Measurements from ENCODE around the gene PHF23.

PHF23 gene

DNA sequence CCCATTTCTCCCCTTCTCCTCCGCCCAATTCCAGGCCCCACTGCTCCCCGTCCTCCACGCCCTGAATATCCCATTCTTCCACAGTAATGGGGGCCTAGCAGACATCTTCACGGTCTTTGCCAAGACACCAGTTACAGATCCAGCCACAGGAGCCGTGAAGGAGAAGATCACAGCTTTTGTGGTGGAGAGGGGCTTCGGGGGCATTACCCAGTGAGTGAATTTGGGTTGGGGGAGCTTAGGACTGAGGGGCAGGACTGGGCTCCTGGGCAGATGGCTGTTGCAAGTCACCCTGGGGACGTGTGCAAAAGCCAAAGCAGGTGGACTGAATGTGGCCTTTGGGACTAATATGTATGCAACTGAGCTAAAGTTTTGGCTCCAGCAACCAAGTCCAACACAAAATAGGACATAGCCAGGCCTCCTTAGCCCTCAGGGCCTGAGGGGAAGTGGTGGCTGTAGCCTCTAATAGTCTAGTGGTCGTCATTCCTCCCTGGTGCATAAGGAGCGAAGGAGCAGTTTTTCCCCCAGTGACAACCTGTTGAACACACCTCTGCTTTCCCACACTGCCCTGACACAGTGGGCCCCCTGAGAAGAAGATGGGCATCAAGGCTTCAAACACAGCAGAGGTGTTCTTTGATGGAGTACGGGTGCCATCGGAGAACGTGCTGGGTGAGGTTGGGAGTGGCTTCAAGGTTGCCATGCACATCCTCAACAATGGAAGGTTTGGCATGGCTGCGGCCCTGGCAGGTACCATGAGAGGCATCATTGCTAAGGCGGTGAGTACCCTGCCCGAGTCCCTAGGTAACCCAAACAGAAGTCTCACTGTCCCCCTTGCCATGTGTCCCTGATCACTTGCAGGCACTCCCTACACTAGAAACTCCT lies 16.9 kb downstream of the PHF23 start:
- no peak for DNase-seq (ENCODE audit: extremely low read depth, low read depth)
- TF ChIP-seq, protein P1, sequence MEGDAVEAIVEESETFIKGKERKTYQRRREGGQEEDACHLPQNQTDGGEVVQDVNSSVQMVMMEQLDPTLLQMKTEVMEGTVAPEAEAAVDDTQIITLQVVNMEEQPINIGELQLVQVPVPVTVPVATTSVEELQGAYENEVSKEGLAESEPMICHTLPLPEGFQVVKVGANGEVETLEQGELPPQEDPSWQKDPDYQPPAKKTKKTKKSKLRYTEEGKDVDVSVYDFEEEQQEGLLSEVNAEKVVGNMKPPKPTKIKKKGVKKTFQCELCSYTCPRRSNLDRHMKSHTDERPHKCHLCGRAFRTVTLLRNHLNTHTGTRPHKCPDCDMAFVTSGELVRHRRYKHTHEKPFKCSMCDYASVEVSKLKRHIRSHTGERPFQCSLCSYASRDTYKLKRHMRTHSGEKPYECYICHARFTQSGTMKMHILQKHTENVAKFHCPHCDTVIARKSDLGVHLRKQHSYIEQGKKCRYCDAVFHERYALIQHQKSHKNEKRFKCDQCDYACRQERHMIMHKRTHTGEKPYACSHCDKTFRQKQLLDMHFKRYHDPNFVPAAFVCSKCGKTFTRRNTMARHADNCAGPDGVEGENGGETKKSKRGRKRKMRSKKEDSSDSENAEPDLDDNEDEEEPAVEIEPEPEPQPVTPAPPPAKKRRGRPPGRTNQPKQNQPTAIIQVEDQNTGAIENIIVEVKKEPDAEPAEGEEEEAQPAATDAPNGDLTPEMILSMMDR (IDR thresholded peaks at IDR 0.05; ENCODE audit: low read depth, low read length), result no peak

GRCh38 chr17:7221278-7222092 lies 17.8 kb downstream of the PHF23 start:
- DNase-seq (ENCODE audit: extremely low read depth, low read depth), result no peak
- TF ChIP-seq, protein P1 (IDR thresholded peaks at IDR 0.05; ENCODE audit: low read depth, low read length), result no peak

- no peak for DNase-seq (ENCODE audit: extremely low read depth, low read depth)
- TF ChIP-seq, protein P1 (IDR thresholded peaks at IDR 0.05; ENCODE audit: low read depth, low read length), result peak; percentile 46
Observed at GRCh38 chr17:7220593-7221277, 18.5 kb downstream of the PHF23 start.

GRCh38 chr17:7219812-7220592 lies 19.3 kb downstream of the PHF23 start, which contains the start of the genes ACADVL and DLG4:
Gene ACADVL, plus strand, starts transcription at chr17:7219938. Its CDS starts 47 bp downstream, at chr17:7219985.
Gene DLG4, minus strand, starts transcription at chr17:7219836.
- TF ChIP-seq, protein P1 (IDR thresholded peaks at IDR 0.05; ENCODE audit: low read depth, low read length), result no peak

GRCh38 chr17:7219229-7219811 lies 19.9 kb downstream of the PHF23 start:
- DNase-seq (ENCODE audit: extremely low read depth, low read depth), result no peak
- TF ChIP-seq, protein P1 (IDR thresholded peaks at IDR 0.05; ENCODE audit: low read depth, low read length), result no peak

More at GRCh38 chr17:7219812-7220592, 19.3 kb downstream of the PHF23 start, which contains the start of the genes ACADVL and DLG4:
- peak; percentile 60 for DNase-seq (ENCODE audit: extremely low read depth, low read depth)

- no peak for DNase-seq (ENCODE audit: extremely low read depth, low read depth)
- TF ChIP-seq, protein P1 (IDR thresholded peaks at IDR 0.05; ENCODE audit: low read depth, low read length), result no peak
Observed at GRCh38 chr17:7218758-7219157, 20.5 kb downstream of the PHF23 start.
